K562 (cell line): ENCODE data around the gene RBFOX2. TPM values are rescaled to one million over a fixed set of nuclear protein-coding genes. Genes with fewer than 3 reads are reported as not detected.

Source experiments
- ATAC-seq: fragments of 200-7000 bp; cut with Tn5 transposase; 3 replicates; pipeline ENCODE4 v1.9.1; 2020; ENCODE audit warnings: moderate library complexity
- BruUV-seq: library from RNA; stranded (reverse); fragments of 400-500 nt; replicated peaks from 2 replicates; lab custom pipeline; 2021; lab: Mats Ljungman, UMichigan
- CTCF ChIA-PET: fragments of 300-600 bp; formaldehyde crosslinking; extraction: SDS; loops from one replicate; lab custom pipeline; 2021; ENCODE audit warnings: low intra/inter-chr PET ratio; lab: Yijun Ruan, JAX
- POLR2A ChIA-PET: fragments of 300-600, 350-650 bp; sonication (Branson Sonifier 250); formaldehyde crosslinking; extraction: SDS; loops from one replicate; lab custom pipeline; 2021; ENCODE audit warnings: antibody characterized with exemption, inconsistent platforms; lab: Yijun Ruan, JAX
- DNase-seq, 4 experiments: peaks; one replicate each; pipeline versions ENCODE4 v3.0.0 to v3.0.0-alpha.2; 2011 to 2018; ENCODE audit warnings: low spot score in 3 of 4, mixed read lengths in 3 of 4; ENCODE audit errors: extremely low read depth in 1 of 4
- FAIRE-seq: peaks from 2 replicates; lab custom pipeline; 2011; peaks lifted over from hg19 to GRCh38; lab: Jason Lieb, UNC
- H2AFZ ChIP-seq: 2 replicates; pipeline ENCODE4 v1.6.0; 2011; ENCODE audit warnings: low read depth, low read length, control low read depth, inconsistent platforms
- H3K27ac ChIP-seq: fragments of 200-600 bp; 3 replicates; pipeline ENCODE4 v1.8.0; 2011; ENCODE audit warnings: low read depth, mild to moderate bottlenecking, control low read depth, inconsistent platforms, low read length, moderate library complexity, mixed read lengths; ENCODE audit errors: extremely low read depth
- H3K27me3 ChIP-seq, 2 experiments: fragments of 300-600 bp in 1 of 2; 2 replicates in 1 of 2; 3 replicates in 1 of 2; pipeline versions ENCODE4 v1.6.0 to v1.8.0; 2011; ENCODE audit warnings: inconsistent platforms in 2 of 2, low read length in 2 of 2, mild to moderate bottlenecking in 1 of 2, mixed read lengths in 1 of 2, moderate library complexity in 1 of 2; ENCODE audit not compliant: control insufficient read depth in 2 of 2, insufficient read depth in 2 of 2
- H3K36me3 ChIP-seq: fragments of 300-600 bp; 3 replicates; pipeline ENCODE4 v1.8.0; 2011; ENCODE audit warnings: mild to moderate bottlenecking, low read length, inconsistent platforms; ENCODE audit not compliant: control insufficient read depth, insufficient read depth
- H3K4me1 ChIP-seq, 2 experiments: fragments of 200-600 bp in 1 of 2; replicated peaks in 1 of 2; 2 replicates in 1 of 2; 3 replicates in 1 of 2; pipeline versions ENCODE4 v1.5.1 to v1.8.0; 2011; ENCODE audit warnings: inconsistent platforms in 2 of 2, low read length in 2 of 2, mild to moderate bottlenecking in 1 of 2, mixed read lengths in 1 of 2, moderate library complexity in 1 of 2; ENCODE audit not compliant: control insufficient read depth in 2 of 2, insufficient read depth in 2 of 2
- H3K4me2 ChIP-seq: 2 replicates; pipeline ENCODE4 v1.6.1; 2011; ENCODE audit warnings: low read length, control low read depth, inconsistent platforms, mixed read lengths; ENCODE audit not compliant: insufficient read depth
- H3K4me3 ChIP-seq: fragments of 200-600 bp; sonication (generic), shearing (Covaris generic); 2 replicates; pipeline ENCODE4 v1.5.1; 2016; ENCODE audit warnings: control low read depth, inconsistent platforms
- H3K79me2 ChIP-seq: fragments of 200-600 bp; 3 replicates; pipeline ENCODE4 v1.8.0; 2011; ENCODE audit warnings: low read length, inconsistent platforms; ENCODE audit not compliant: control insufficient read depth, insufficient read depth
- H3K9ac ChIP-seq, 2 experiments: 2 replicates each; pipeline versions ENCODE4 v1.6.0 to v1.6.1; 2011; ENCODE audit warnings: low read depth in 2 of 2, low read length in 2 of 2, control low read depth in 1 of 2, inconsistent platforms in 1 of 2, mild to moderate bottlenecking in 1 of 2, mixed read lengths in 1 of 2; ENCODE audit not compliant: insufficient read depth in 1 of 2
- H3K9me1 ChIP-seq: one replicate; pipeline ENCODE4 v1.6.0; 2011; ENCODE audit warnings: inconsistent platforms, mild to moderate bottlenecking, low read length, moderate library complexity; ENCODE audit not compliant: control insufficient read depth, insufficient read depth
- H3K9me3 ChIP-seq: replicated peaks from 2 replicates; pipeline ENCODE4 v1.5.1; 2011; ENCODE audit warnings: low read depth, low read length, inconsistent platforms; ENCODE audit not compliant: control insufficient read depth, insufficient read depth
- H4K20me1 ChIP-seq: replicated peaks from 2 replicates; pipeline ENCODE4 v1.6.1; 2011; ENCODE audit warnings: low read length, inconsistent platforms, mixed read lengths; ENCODE audit not compliant: control insufficient read depth, insufficient read depth
- BCLAF1 ChIP-seq, 2 experiments: fragments of 450-650 bp in 1 of 2; IDR thresholded peaks; 2 replicates each; pipeline ENCODE4 v1.6.1; 2011 to 2017; ENCODE audit warnings: low read depth in 2 of 2, antibody characterized with exemption in 1 of 2, borderline replicate concordance in 1 of 2, low read length in 1 of 2, mild to moderate bottlenecking in 1 of 2, mixed read lengths in 1 of 2; ENCODE audit not compliant: control insufficient read depth in 1 of 2
- NR2C1 ChIP-seq, 2 experiments: fragments of 450-650 bp; IDR thresholded peaks; 2 replicates each; pipeline ENCODE4 v1.6.1; 2017; ENCODE audit warnings: mild to moderate bottlenecking in 2 of 2, antibody characterized with exemption in 1 of 2, inconsistent platforms in 1 of 2, missing compliant biosample characterization in 1 of 2, missing genetic modification characterization in 1 of 2
- NR2C2 ChIP-seq, 2 experiments: fragments of 200-800 bp in 1 of 2; sonication (Bioruptor generic) in 1 of 2; sonication (generic) in 1 of 2; formaldehyde crosslinking in 1 of 2; IDR thresholded peaks; 2 replicates each; pipeline versions ENCODE4 v1.6.1 to v1.8.0; 2016 to 2022; ENCODE audit warnings: mild to moderate bottlenecking in 1 of 2, missing compliant biosample characterization in 1 of 2, missing genetic modification characterization in 1 of 2, missing genetic modification reagents in 1 of 2
- WGBS: fragments of 100-300 bp; shearing (Covaris generic); methylation state at CpG from one replicate; pipeline ENCODE4 v1.1.6; 2016; ENCODE audit warnings: low coverage, mixed read lengths; ENCODE audit not compliant: insufficient coverage; ENCODE audit errors: missing lambda C conversion rate; 5-methylcytosine and 5-hydroxymethylcytosine counted together
- in situ Hi-C: fragments of 300-500 bp; cut with MboI; formaldehyde crosslinking; loops from 4 replicates; pipeline ENCODE4 v1.15.0; 2018; ENCODE audit warnings: inconsistent platforms, mixed read lengths
- intact Hi-C: fragments of 100-400 bp; cut with micrococcal nuclease; formaldehyde crosslinking; loops from 2 replicates; pipeline ENCODE4 v1.14.2; 2022
- polyA plus RNA-seq, 8 experiments: library from polyadenylated mRNA; depleted of rRNA in 4 of 8; stranded (reverse) in 5 of 8; unstranded in 3 of 8; fragments of >200 nt; fragmentation: Nextera tagmentation in 2 of 8; fragmentation: Illumina TruSeq in 1 of 8; extraction: Ambion mirVana in 2 of 8; extraction: Trizol in 1 of 8; gene quantifications; 2 replicates each; pipeline versions ENCODE4 v1.2.1 to v1.2.3, GENCODE V29; 2011 to 2014; ENCODE audit warnings: inconsistent platforms in 1 of 8, missing spikeins in 1 of 8
- total RNA-seq, 7 experiments: library from RNA; depleted of rRNA in 6 of 7; stranded (reverse); fragments of >200 nt in 6 of 7; fragmentation: Illumina TruSeq in 2 of 7; extraction: Trizol in 2 of 7; gene quantifications; 2 replicates each; pipeline versions ENCODE4 v1.2.1 to v1.2.3, GENCODE V29; 2011 to 2021; ENCODE audit warnings: low replicate concordance in 1 of 7

RBFOX2 gene
- total and polyA plus RNA-seq, 9 of the 15 experiments (the other 6 are each of a cell fraction or from before 2014, with no cell fraction given): 5.8 to 24.8 (median 14.2) TPM

GRCh38 chr22:35758394-35758793 is 270.2 kb downstream of the RBFOX2 start:
- ATAC-seq (no peak), FAIRE-seq (no peak), DNase-seq (no peak)
- no peak overlapping the region for H3K4me2 ChIP-seq
- no peak overlapping the region for H3K4me3 ChIP-seq
- intact Hi-C loops: no loop called here
- in situ Hi-C loops: no loop called here
- BruUV-seq: no TSS peak
- WGBS: 100% methylated on average over 1 of the region's 1 CpG
- no peaks in the 10 kb centered on the region for H3K4me1 ChIP-seq
- H3K9me1 ChIP-seq: no peaks in the 10 kb centered on the region
- TF ChIP-seq NR2C1 (IDR thresholded peaks at IDR 0.05) (peak; percentile 93), NR2C1 (tag; IDR thresholded peaks at IDR 0.05) (peak; percentile 94), BCLAF1 (IDR thresholded peaks at IDR 0.05; ENCODE audit: borderline replicate concordance in 1 of 2, control insufficient read depth in 1 of 2, low read depth in 2 of 2, low read length in 1 of 2) (no peak), NR2C2 (CRISPR knock-in tag; IDR thresholded peaks at IDR 0.05) (no peak; the same call in 1 of the 2 replicates), NR2C2 (tag; IDR thresholded peaks at IDR 0.05) (peak; percentile 92)
- no peaks in the 10 kb centered on the region for H4K20me1 ChIP-seq
- H3K27me3 ChIP-seq: no peaks in the 10 kb centered on the region
- ChIA-PET POLR2A (no interaction called here), CTCF (no interaction called here)
- H3K27ac ChIP-seq: no peak overlapping the region
- H3K36me3 ChIP-seq: peaks cover 2% of the 10 kb centered on the region; the same call in 2 of the 3 replicates
- no peak overlapping the region for H2AFZ ChIP-seq
- no peak overlapping the region for H3K9ac ChIP-seq
- H3K9me3 ChIP-seq: no peaks in the 10 kb centered on the region
- H3K79me2 ChIP-seq: no peaks in the 10 kb centered on the region
